H1 (cell line): Measurements from ENCODE around the gene MACROD2. TPM values are rescaled to one million over a fixed set of nuclear protein-coding genes. Genes with fewer than 3 reads are reported as not detected.

Experiments
- EP300 ChIP-seq, 2 experiments: IDR thresholded peaks; 1 replicate in 1 of 2; 2 replicates in 1 of 2; pipeline ENCODE4 v1.6.1; 2011 to 2012; ENCODE audit warnings: low read depth in 2 of 2, low read length in 2 of 2, mild to moderate bottlenecking in 2 of 2, borderline replicate concordance in 1 of 2, inconsistent platforms in 1 of 2, moderate library complexity in 1 of 2
- NRF1 ChIP-seq: IDR thresholded peaks from 2 replicates; pipeline ENCODE4 v1.6.1; 2011; ENCODE audit warnings: mild to moderate bottlenecking, low read depth, low read length, improper control_type of control experiment
- TAF1 ChIP-seq: IDR thresholded peaks from 2 replicates; pipeline ENCODE4 v1.6.1; 2011; ENCODE audit warnings: mild to moderate bottlenecking, low read depth, low read length
- polyA plus RNA-seq, 7 experiments: library from polyadenylated mRNA; depleted of rRNA in 3 of 7; stranded (reverse) in 5 of 7; unstranded in 2 of 7; fragments of >200 nt in 5 of 7; fragments of 200-250 nt in 2 of 7; gene quantifications; 1 replicate in 5 of 7; 2 replicates in 1 of 7; 4 replicates in 1 of 7; pipeline versions ENCODE4 v1.2.1 to v1.2.3, GENCODE V29; 2011 to 2013; ENCODE audit warnings: missing spikeins in 2 of 7, mixed read lengths in 2 of 7
- total RNA-seq: library from RNA; stranded (reverse); fragmentation: NEBNext Ultra II Directional; extraction: Animal tissue kit (Norgen Biotek cat#: 25700); gene quantifications from 2 replicates; pipeline ENCODE4 v1.2.1, GENCODE V29; 2021

The MACROD2 gene
- total and polyA plus RNA-seq, 2 of the 8 experiments (the other 6 are each of a cell fraction or from before 2014, with no cell fraction given), result 0.70 to 3.9 TPM

DNA sequence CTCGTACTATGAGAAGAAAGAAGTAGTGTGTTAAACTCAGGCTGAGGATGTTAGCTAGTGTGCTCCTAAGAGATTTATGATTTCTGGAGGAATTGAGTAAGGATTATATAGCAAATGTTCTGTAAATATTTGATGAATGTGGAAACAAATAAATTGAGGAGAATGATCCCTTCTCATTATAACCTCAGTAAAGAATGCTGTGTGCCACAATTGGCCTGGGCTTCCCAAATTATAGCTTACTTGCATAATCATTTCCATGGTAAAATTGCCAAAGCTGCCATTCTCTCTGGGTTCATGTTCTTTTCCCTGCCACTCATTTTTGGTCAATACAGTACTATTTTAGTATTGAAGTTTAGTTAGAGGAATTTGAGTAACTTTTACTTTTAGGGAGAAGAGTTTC, 213.6 kb downstream of the MACROD2 start (continued):
- TF ChIP-seq NRF1, result no peak
- no peak for TF ChIP-seq TAF1
- no peak for TF ChIP-seq EP300 (IDR thresholded peaks at IDR 0.05; ENCODE audit: borderline replicate concordance in 1 of 2, low read depth in 2 of 2, low read length in 2 of 2)
